Omental fat pad (tissue), 4 donors: Measurements from ENCODE around the gene NCS1. TPM values are rescaled to one million over a fixed set of nuclear protein-coding genes. Genes with fewer than 3 reads are reported as not detected.

Experiments used
- ATAC-seq: fragments of 150-250 bp; one replicate; pipeline ENCODE4 v1.9.1; 2016; ENCODE audit warnings: mild to moderate bottlenecking, moderate library complexity; ENCODE audit not compliant: low FRiP score
- DNase-seq: peaks from one replicate; pipeline ENCODE4 v3.0.0-alpha.2; 2019; ENCODE audit warnings: low spot score
- total RNA-seq, 4 donors: library from RNA; depleted of rRNA; stranded (reverse); fragments of >200 nt; gene quantifications; one replicate each; pipeline ENCODE4 v1.1.0, GENCODE V29; 2016
- TF ChIP-seq, protein P1 (sequence below), 3 donors: fragments of 450-650 bp; IDR thresholded peaks; one replicate each; pipeline ENCODE4 v1.5.1; 2016 to 2017; ENCODE audit warnings: antibody characterized with exemption in 3 of 3, mild to moderate bottlenecking in 3 of 3, moderate library complexity in 2 of 3

NCS1 gene
- total RNA-seq, 4 donors from 2014 or later: 2.5 to 14.7 (median 4.0) TPM

DNA sequence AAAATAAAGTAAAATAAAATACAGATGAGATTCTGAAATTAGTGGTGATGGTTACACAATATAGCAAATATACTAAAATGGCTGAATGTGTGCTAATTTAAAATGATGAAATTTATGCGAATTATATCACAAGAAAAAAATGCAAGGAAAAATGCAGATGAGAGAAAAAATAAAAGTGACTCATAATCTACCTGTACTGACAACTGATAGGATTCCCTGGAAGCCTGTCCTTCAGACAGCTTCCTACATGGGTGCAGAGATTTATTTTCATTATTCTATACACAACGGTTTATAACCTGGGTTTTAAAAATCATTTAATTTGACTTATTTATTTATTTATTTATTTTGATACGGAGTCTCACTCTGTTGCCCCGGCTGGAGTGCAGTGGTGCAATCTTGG lies 5.8 kb upstream of the NCS1 start:
- DNase-seq (no peak), ATAC-seq (no peak)
- TF ChIP-seq, protein P1, sequence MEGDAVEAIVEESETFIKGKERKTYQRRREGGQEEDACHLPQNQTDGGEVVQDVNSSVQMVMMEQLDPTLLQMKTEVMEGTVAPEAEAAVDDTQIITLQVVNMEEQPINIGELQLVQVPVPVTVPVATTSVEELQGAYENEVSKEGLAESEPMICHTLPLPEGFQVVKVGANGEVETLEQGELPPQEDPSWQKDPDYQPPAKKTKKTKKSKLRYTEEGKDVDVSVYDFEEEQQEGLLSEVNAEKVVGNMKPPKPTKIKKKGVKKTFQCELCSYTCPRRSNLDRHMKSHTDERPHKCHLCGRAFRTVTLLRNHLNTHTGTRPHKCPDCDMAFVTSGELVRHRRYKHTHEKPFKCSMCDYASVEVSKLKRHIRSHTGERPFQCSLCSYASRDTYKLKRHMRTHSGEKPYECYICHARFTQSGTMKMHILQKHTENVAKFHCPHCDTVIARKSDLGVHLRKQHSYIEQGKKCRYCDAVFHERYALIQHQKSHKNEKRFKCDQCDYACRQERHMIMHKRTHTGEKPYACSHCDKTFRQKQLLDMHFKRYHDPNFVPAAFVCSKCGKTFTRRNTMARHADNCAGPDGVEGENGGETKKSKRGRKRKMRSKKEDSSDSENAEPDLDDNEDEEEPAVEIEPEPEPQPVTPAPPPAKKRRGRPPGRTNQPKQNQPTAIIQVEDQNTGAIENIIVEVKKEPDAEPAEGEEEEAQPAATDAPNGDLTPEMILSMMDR (IDR thresholded peaks at IDR 0.05): no peak

DNA sequence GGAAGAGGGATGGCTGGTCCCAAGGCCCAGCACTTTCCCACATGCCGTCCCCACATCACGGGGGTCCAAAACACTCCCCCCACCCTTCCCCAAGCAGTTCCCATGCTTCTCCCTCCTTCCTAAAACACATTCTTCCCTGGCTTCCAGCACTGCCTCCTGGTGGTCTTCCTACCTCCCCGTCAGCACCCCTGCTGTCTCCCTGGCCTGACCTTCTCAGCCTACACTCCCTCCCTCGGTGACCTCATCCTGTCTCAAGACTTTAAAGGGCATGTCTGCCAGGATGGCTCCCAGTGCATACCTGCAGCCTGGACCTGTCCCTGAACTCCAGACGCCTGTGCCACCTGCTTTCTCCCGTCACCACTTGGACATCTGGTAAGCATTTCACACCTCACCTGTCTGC lies 4.3 kb upstream of the NCS1 start:
- DNase-seq: no peak
- TF ChIP-seq, protein P1 (IDR thresholded peaks at IDR 0.05): no peak
- ATAC-seq: no peak

DNA sequence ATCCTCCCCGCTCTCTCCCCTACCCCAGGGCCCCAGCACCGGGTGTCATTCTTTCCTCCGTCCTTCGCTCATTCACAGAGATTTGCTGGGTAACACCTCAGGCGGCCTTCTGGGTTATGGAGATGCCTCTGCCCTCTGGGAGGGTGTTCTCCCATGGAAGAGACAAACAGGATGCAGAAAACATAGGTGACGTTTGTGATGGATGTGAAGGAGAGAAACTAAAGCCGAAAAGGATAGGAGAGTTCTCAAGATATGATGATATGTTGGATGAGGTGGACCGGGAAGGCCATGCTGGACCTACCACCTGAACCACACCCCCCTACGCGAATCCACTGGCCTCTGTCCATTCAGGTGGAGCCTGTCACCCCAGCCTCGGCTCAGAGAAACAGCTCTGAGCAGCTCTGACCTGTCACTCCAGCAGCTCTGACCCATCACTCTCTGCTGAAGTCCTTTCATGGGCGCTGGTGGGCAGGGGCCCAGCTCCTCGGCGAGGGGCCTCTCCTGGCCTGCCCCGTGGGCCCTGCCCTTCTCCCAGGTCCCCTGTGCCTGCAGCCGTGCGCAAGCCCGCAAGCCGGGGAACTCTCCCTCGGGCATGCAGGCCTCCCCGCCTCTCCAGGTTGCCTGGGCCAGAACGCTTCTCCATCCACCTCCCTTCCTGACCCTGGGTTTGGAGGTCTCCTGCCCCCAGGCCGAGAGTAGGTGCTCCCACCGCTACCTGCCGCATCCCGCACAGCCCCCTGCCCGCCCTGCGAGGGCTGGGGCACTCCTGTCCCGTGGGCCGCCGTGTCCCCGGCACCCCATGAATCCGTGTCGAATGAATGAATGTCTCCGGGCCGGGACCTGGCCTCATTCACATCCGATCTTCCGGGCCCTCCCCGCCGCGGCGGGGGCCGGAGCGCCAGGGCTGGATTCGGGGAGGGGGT lies 717 bp upstream of the NCS1 start:
- TF ChIP-seq, protein P1 (IDR thresholded peaks at IDR 0.05): no peak
- ATAC-seq (peak; percentile 24), DNase-seq (no peak)

DNA sequence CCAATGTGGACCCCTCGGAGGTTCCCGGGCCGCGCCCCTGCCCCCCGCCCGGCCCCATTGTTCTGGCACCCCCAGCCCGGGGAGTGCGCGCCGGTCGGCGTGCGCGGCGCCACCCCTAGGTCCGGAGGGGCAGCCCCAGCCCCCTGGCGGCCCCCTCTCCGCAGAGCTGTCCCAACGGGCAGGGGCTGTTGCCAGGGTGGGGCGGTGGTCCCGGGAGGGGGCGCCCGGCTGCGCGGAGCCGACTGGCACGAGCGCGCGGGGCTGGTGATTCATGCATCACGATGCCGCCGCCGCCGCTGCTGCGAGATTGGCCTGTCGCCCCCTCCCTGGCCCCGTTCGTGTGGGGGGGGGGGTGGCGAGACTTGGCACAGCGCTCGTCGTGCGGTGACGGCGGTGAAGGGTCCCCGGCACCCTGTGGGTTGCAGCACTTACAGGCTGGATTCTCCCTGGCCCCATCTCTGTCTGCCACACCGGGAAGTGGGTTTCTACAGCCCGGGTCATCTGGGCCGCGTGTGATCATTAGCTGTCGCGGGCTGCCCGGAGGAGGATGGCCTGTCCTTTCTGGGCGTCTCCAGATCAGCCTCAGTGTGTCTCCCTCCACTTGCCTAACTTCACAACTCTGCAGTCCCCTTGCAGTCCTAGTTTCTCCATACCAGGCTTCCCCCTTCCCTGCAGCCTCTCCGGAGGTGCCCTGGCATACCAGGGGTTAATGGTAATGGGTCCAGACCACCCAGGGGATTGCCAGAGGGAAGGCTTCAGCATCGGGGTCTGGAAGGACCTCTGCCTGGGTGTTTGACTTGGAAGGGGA lies 858 bp downstream of the NCS1 start:
- ATAC-seq (peak; percentile 26), DNase-seq (peak; percentile 27)
- TF ChIP-seq, protein P1 (IDR thresholded peaks at IDR 0.05): no peak

DNA sequence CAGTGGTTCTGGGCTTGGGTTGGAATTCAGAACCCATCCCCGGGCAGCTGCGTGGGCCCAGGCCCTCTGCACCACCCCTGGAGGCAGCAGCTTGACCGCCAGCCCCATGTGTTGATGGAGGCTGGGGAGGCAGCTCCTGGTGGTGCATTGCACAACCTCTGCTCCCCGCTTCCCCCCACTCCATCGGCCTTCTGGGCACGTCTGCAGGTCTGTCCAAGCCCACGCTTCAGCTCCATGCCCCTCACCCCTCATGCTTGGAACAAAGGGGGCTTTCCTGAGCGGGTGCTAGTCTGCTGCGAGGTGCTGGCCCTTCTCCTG lies 1.4 kb downstream of the NCS1 start:
- TF ChIP-seq, protein P1 (IDR thresholded peaks at IDR 0.05): no peak
- ATAC-seq: no peak
- DNase-seq: no peak

DNA sequence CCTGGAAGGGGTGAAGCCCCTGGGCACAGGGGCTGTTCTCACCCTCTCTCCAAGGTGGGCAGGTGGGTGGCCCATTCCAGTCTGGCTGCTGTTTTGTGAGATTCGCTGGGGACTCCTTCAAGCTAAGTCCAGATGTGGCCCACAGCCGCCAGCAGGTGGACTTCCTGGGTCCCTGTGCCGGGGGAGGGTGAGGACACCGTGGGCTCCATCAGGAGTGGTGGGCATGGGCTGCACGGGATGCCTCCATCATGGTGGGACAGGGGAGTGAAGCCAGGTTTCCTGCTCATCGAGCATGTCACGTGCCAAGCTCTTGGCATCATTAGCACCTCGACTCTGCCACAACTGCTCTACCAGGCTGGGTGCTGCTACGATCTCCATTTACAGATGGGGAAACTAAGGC lies 1.8 kb downstream of the NCS1 start:
- TF ChIP-seq, protein P1 (IDR thresholded peaks at IDR 0.05): no peak
- ATAC-seq (no peak), DNase-seq (no peak)
